Breast epithelium (tissue), 3 donors: ENCODE data around the gene CES5A.

Experiments
- CTCF ChIP-seq, 3 donors: fragments of 450-650 bp; IDR thresholded peaks; one replicate each; pipeline ENCODE4 v1.5.1; 2016 to 2017; ENCODE audit warnings: antibody characterized with exemption in 3 of 3, mild to moderate bottlenecking in 3 of 3, moderate library complexity in 3 of 3
- POLR2A ChIP-seq: fragments of 450-650 bp; IDR thresholded peaks from one replicate; pipeline ENCODE4 v1.6.1; 2016; ENCODE audit warnings: antibody characterized with exemption, mild to moderate bottlenecking, moderate library complexity
- POLR2AphosphoS5 ChIP-seq, 3 donors: sonication (generic); formaldehyde crosslinking; IDR thresholded peaks; one replicate each; pipeline ENCODE4 v1.6.1; 2017; ENCODE audit warnings: antibody characterized with exemption in 3 of 3

- TF ChIP-seq CTCF (IDR thresholded peaks at IDR 0.05) (no peak), POLR2A (no peak), POLR2AphosphoS5 (IDR thresholded peaks at IDR 0.05) (no peak)
These were observed 50.6 kb downstream of the CES5A start for GRCh38 chr16:55824473-55825000.
